Nephron progenitor cell (in vitro differentiated cells): ENCODE results near the gene FDPS.
"Not testable (repeated sequence)": the region's sequence is repeated elsewhere in the genome, so short reads cannot be mapped to it uniquely, and the experiment has no call there.

Experiments used
- DNase-seq: peaks from one replicate; pipeline ENCODE4 v3.0.0; 2021
- H3K27ac Mint-ChIP-seq: 2 replicates; pipeline ENCODE4 v1.8.0; 2021; ENCODE audit warnings: mild to moderate bottlenecking, moderate library complexity, mixed read lengths
- H3K27me3 Mint-ChIP-seq: 2 replicates; pipeline ENCODE4 v1.8.0; 2021; ENCODE audit warnings: mild to moderate bottlenecking, low read depth, mixed read lengths; ENCODE audit not compliant: poor library complexity
- H3K36me3 Mint-ChIP-seq: 2 replicates; pipeline ENCODE4 v1.8.0; 2021; ENCODE audit warnings: low read depth, mixed read lengths
- H3K4me1 Mint-ChIP-seq: 2 replicates; pipeline ENCODE4 v1.8.0; 2021; ENCODE audit warnings: mixed read lengths
- H3K4me3 Mint-ChIP-seq: 2 replicates; pipeline ENCODE4 v1.8.0; 2021; ENCODE audit warnings: mild to moderate bottlenecking, moderate library complexity, mixed read lengths
- H3K9me3 Mint-ChIP-seq: 2 replicates; pipeline ENCODE4 v1.8.0; 2021; ENCODE audit warnings: mild to moderate bottlenecking, moderate library complexity, mixed read lengths
- CTCF ChIP-seq: fragments of 200-600 bp; sonication (generic); IDR thresholded peaks from 2 replicates; pipeline ENCODE4 v1.5.0; 2021; ENCODE audit warnings: antibody characterized with exemption

The FDPS gene

GRCh38 chr1:155282488-155283091 is 26.1 kb upstream of the FDPS start:
- Mint-ChIP-seq H3K9me3 (no peaks in the 10 kb centered on the region), H3K4me1 (peaks cover 16% of the 10 kb centered on the region), H3K36me3 (peaks cover 7% of the 10 kb centered on the region), H3K27ac (no peak overlapping the region), H3K4me3 (no peak overlapping the region), H3K27me3 (peaks cover 6% of the 10 kb centered on the region)
- no peak for DNase-seq
- TF ChIP-seq CTCF, result no peak

DNA sequence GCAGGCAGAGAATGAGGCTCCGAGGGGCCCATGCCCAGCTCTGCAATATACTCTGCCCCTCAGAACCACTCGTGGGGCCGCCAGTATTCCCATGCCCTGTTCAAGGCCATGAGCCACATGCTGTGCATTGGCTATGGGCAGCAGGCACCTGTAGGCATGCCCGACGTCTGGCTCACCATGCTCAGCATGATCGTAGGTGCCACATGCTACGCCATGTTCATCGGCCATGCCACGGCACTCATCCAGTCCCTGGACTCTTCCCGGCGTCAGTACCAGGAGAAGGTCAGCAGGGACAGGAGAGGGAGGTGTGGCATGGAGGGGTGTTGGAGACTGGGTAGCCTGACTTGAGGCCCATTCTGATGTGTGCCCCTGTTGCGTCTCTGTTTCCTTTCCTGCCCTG is 24.2 kb upstream of the FDPS start:
- no peak for TF ChIP-seq CTCF
- Mint-ChIP-seq H3K36me3 (peaks cover 4% of the 10 kb centered on the region), H3K9me3 (no peaks in the 10 kb centered on the region)

DNA sequence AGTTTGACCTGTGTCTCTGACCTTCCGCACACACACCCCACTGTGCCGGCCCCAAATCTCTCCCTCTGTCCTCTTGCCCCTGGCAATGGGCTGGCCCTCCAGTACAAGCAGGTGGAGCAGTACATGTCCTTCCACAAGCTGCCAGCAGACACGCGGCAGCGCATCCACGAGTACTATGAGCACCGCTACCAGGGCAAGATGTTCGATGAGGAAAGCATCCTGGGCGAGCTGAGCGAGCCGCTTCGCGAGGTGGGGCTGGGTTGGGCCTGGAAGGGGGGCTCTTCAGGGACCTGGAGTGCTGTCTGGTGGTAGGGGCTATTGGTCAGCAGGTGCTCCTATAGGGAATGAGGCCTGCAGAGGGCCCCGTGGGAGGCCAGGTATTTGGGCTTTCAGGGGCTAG is 23.6 kb upstream of the FDPS start:
- peaks cover 3% of the 10 kb centered on the region for H3K27me3 Mint-ChIP-seq

More for the DNA sequence above, 24.2 kb upstream of the FDPS start:
- Mint-ChIP-seq H3K27ac (no peak overlapping the region), H3K27me3 (peaks cover 3% of the 10 kb centered on the region), H3K4me3 (no peak overlapping the region), H3K4me1 (peaks cover 2% of the 10 kb centered on the region)
- no peak for DNase-seq

GRCh38 chr1:155285631-155286044 is 23.0 kb upstream of the FDPS start:
- Mint-ChIP-seq H3K27ac (no peak overlapping the region), H3K9me3 (no peaks in the 10 kb centered on the region), H3K27me3 (peaks cover 3% of the 10 kb centered on the region), H3K36me3 (no peaks in the 10 kb centered on the region), H3K4me1 (no peaks in the 10 kb centered on the region), H3K4me3 (no peak overlapping the region)
- no peak for TF ChIP-seq CTCF
- no peak for DNase-seq

More for the DNA sequence above, 23.6 kb upstream of the FDPS start:
- Mint-ChIP-seq H3K4me1 (no peaks in the 10 kb centered on the region), H3K4me3 (no peak overlapping the region), H3K36me3 (no peaks in the 10 kb centered on the region), H3K27ac (peak overlapping the region; percentile 42), H3K9me3 (no peaks in the 10 kb centered on the region)
- DNase-seq, result no peak
- no peak for TF ChIP-seq CTCF

GRCh38 chr1:155286544-155286943 is 22.1 kb upstream of the FDPS start:
- Mint-ChIP-seq H3K4me3 (no peak overlapping the region), H3K9me3 (no peaks in the 10 kb centered on the region), H3K4me1 (no peaks in the 10 kb centered on the region), H3K27me3 (peaks cover 3% of the 10 kb centered on the region), H3K27ac (peak overlapping the region; percentile 22), H3K36me3 (no peaks in the 10 kb centered on the region)
- no peak for TF ChIP-seq CTCF
- DNase-seq, result no peak

DNA sequence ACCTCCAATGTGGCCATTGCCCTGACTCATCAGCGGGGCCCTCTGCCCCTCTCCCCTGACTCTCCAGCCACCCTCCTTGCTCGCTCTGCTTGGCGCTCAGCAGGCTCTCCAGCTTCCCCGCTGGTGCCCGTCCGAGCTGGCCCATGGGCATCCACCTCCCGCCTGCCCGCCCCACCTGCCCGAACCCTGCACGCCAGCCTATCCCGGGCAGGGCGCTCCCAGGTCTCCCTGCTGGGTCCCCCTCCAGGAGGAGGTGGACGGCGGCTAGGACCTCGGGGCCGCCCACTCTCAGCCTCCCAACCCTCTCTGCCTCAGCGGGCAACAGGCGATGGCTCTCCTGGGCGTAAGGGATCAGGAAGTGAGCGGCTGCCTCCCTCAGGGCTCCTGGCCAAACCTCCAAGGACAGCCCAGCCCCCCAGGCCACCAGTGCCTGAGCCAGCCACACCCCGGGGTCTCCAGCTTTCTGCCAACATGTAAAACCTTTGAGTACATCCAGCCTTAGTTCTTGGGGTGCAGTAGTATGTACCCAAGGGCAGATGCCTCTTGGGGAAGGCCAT is 20.6 kb upstream of the FDPS start:
- TF ChIP-seq CTCF, result no peak

DNA sequence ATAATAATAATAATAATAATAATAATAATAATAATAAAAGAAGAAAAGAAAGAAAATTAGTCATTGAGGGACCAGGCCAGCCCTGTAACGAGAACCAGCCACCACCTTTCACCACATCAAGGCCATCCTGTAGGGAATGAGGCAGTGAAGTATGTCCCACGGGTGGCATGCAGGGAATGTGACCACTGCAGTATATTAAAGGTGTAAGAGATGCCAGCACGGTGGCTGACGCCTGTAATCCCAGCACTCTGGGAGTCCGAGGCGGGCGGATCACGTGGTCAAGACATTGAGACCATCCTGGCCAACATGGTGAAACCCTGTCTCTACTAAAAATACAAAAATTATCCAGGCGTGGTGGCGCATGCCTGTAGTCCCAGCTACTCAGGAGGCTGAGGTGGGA is 17.7 kb upstream of the FDPS start:
- H3K4me3 Mint-ChIP-seq, H3K4me1 Mint-ChIP-seq, H3K27ac Mint-ChIP-seq, H3K36me3 Mint-ChIP-seq, H3K9me3 Mint-ChIP-seq, DNase-seq: not testable (repeated sequence)
- H3K27me3 Mint-ChIP-seq, result peaks cover 48% of the 10 kb centered on the region

More for the DNA sequence above, 20.6 kb upstream of the FDPS start:
- Mint-ChIP-seq H3K4me1 (no peaks in the 10 kb centered on the region), H3K9me3 (no peaks in the 10 kb centered on the region), H3K27me3 (peaks cover 18% of the 10 kb centered on the region), H3K36me3 (no peaks in the 10 kb centered on the region), H3K4me3 (no peak overlapping the region), H3K27ac (no peak overlapping the region)
- no peak for DNase-seq
